ENCODE results near the gene SLC38A4.
A peak's percentile ranks its signal among the peaks of the same experiment; 100 is the strongest.

Gene SLC38A4

DNA sequence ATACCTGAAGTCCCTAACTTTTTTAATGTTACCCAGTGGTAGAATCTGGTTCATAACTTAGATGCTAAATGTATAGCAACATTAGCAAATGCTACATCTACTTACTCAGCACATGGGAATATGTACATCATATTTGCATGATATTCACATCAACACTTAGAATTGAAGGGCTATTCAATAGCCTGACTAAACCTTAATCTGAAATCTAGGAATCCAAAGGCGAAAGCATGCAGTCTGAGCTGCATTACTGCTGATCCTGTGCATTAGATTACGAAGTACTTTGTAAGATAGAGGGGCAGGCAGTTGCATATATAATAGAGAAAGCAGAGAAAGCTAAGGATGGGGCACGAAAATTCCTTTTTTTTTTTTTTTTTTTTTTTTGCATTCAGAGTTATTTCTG, 40.4 kb downstream of the SLC38A4 start:
- no peaks in the 10 kb centered on the region for H3K9me3 Mint-ChIP-seq
- no peaks in the 10 kb centered on the region for H3K27me3 Mint-ChIP-seq (ENCODE audit: low read depth)
- TF ChIP-seq, protein P1, sequence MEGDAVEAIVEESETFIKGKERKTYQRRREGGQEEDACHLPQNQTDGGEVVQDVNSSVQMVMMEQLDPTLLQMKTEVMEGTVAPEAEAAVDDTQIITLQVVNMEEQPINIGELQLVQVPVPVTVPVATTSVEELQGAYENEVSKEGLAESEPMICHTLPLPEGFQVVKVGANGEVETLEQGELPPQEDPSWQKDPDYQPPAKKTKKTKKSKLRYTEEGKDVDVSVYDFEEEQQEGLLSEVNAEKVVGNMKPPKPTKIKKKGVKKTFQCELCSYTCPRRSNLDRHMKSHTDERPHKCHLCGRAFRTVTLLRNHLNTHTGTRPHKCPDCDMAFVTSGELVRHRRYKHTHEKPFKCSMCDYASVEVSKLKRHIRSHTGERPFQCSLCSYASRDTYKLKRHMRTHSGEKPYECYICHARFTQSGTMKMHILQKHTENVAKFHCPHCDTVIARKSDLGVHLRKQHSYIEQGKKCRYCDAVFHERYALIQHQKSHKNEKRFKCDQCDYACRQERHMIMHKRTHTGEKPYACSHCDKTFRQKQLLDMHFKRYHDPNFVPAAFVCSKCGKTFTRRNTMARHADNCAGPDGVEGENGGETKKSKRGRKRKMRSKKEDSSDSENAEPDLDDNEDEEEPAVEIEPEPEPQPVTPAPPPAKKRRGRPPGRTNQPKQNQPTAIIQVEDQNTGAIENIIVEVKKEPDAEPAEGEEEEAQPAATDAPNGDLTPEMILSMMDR (IDR thresholded peaks at IDR 0.05; ENCODE audit: unreplicated experiment in 3 of 3), result no peak
- peak overlapping the region; percentile 18 to 50 (median 33) for H3K27ac Mint-ChIP-seq
- no peaks in the 10 kb centered on the region for H3K36me3 Mint-ChIP-seq (ENCODE audit: low read depth)
- peaks cover 39% of the 10 kb centered on the region for H3K4me1 Mint-ChIP-seq
- no peak overlapping the region for H3K4me3 Mint-ChIP-seq

DNA sequence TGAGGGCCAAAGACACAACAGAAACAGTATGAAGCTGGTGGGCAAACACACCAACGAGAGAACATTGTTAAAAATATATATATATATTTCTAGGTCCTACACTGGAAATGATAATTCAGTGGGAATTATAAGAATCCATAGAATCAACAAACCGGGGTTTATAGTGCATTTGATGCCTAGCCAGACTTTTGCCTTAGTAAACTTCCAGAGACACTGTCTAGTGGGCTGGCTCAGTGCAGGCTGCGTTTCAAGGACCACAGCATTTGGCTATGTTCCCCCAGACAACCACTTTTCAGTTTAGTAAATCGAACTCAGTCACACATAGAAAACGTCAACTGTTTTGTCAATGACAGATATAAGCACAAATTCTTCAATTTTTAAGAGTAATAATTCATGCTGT, 41.9 kb downstream of the SLC38A4 start:
- H3K36me3 Mint-ChIP-seq (ENCODE audit: low read depth), result no peaks in the 10 kb centered on the region
- TF ChIP-seq, protein P1 (IDR thresholded peaks at IDR 0.05; ENCODE audit: unreplicated experiment in 3 of 3), result no peak
- H3K27ac Mint-ChIP-seq, result peak overlapping the region in 2 of 3 experiments; percentile 5 to 6

GRCh38 chr12:46779879-46780278, 45.9 kb downstream of the SLC38A4 start:
- H3K4me1 Mint-ChIP-seq, result peaks cover 25% of the 10 kb centered on the region
- H3K4me3 Mint-ChIP-seq, result no peak overlapping the region
- H3K27me3 Mint-ChIP-seq (ENCODE audit: low read depth), result no peaks in the 10 kb centered on the region
- H3K27ac Mint-ChIP-seq, result no peak overlapping the region
- no peaks in the 10 kb centered on the region for H3K9me3 Mint-ChIP-seq
- no peaks in the 10 kb centered on the region for H3K36me3 Mint-ChIP-seq (ENCODE audit: low read depth)
- TF ChIP-seq, protein P1 (IDR thresholded peaks at IDR 0.05; ENCODE audit: unreplicated experiment in 3 of 3), result no peak

More for the DNA sequence above, 41.9 kb downstream of the SLC38A4 start:
- no peak overlapping the region for H3K4me3 Mint-ChIP-seq
- H3K9me3 Mint-ChIP-seq, result no peaks in the 10 kb centered on the region
- no peaks in the 10 kb centered on the region for H3K27me3 Mint-ChIP-seq (ENCODE audit: low read depth)
- H3K4me1 Mint-ChIP-seq, result peaks cover 39% of the 10 kb centered on the region

DNA sequence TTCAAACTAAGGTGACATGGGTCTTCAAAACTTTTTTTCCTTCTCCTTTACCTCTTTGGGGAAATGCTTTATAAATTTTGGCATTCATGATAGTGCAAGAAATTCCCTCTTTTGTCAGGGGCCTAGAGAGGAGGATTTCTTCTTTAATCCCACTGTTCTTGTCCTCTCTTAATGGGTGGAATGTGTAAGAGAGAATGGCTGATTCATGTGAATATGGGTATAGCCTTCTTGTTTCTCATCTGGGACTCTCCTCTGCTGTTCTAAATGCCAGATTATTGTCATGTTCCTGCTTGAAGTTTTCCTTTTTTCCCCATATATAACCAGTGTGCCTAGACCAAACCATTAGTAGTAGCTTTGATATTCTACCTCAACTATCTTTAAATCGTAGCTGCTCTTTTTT, 46.7 kb downstream of the SLC38A4 start:
- Mint-ChIP-seq H3K4me1 (peaks cover 28% of the 10 kb centered on the region), H3K27me3 (ENCODE audit: low read depth) (no peaks in the 10 kb centered on the region)

GRCh38 chr12:46778415-46778814, 47.4 kb downstream of the SLC38A4 start:
- TF ChIP-seq, protein P1 (IDR thresholded peaks at IDR 0.05; ENCODE audit: unreplicated experiment in 3 of 3), result no peak
- no peak overlapping the region for H3K27ac Mint-ChIP-seq
- no peaks in the 10 kb centered on the region for H3K9me3 Mint-ChIP-seq
- H3K4me1 Mint-ChIP-seq, result peaks cover 31% of the 10 kb centered on the region
- H3K4me3 Mint-ChIP-seq, result no peak overlapping the region
- H3K27me3 Mint-ChIP-seq (ENCODE audit: low read depth), result no peaks in the 10 kb centered on the region
- H3K36me3 Mint-ChIP-seq (ENCODE audit: low read depth), result no peaks in the 10 kb centered on the region

More for the DNA sequence above, 46.7 kb downstream of the SLC38A4 start:
- TF ChIP-seq, protein P1 (IDR thresholded peaks at IDR 0.05; ENCODE audit: unreplicated experiment in 3 of 3), result no peak
- Mint-ChIP-seq H3K27ac (no peak overlapping the region), H3K36me3 (ENCODE audit: low read depth) (no peaks in the 10 kb centered on the region), H3K4me3 (no peak overlapping the region), H3K9me3 (no peaks in the 10 kb centered on the region)

GRCh38 chr12:46777587-46777986, 48.2 kb downstream of the SLC38A4 start:
- peaks cover 31% of the 10 kb centered on the region for H3K4me1 Mint-ChIP-seq
- no peak overlapping the region for H3K4me3 Mint-ChIP-seq
- H3K27me3 Mint-ChIP-seq (ENCODE audit: low read depth), result no peaks in the 10 kb centered on the region
- TF ChIP-seq, protein P1 (IDR thresholded peaks at IDR 0.05; ENCODE audit: unreplicated experiment in 3 of 3), result no peak
- H3K9me3 Mint-ChIP-seq, result no peaks in the 10 kb centered on the region
- no peaks in the 10 kb centered on the region for H3K36me3 Mint-ChIP-seq (ENCODE audit: low read depth)
- H3K27ac Mint-ChIP-seq, result no peak overlapping the region
